NT2/D1 (cell line): ENCODE measurements around the gene RAC2.

Experiments
- SUZ12 ChIP-seq: IDR thresholded peaks from 2 replicates; pipeline ENCODE4 v1.6.1; 2011; ENCODE audit not compliant: insufficient read length, insufficient read depth; ENCODE audit errors: extremely low read depth
- YY1 ChIP-seq: IDR thresholded peaks from 2 replicates; pipeline ENCODE4 v1.6.1; 2011; ENCODE audit not compliant: insufficient read length, insufficient read depth
- ZNF274 ChIP-seq: IDR thresholded peaks from 2 replicates; pipeline ENCODE4 v1.6.1; 2011; ENCODE audit warnings: mild to moderate bottlenecking, low read depth, low read length

DNA sequence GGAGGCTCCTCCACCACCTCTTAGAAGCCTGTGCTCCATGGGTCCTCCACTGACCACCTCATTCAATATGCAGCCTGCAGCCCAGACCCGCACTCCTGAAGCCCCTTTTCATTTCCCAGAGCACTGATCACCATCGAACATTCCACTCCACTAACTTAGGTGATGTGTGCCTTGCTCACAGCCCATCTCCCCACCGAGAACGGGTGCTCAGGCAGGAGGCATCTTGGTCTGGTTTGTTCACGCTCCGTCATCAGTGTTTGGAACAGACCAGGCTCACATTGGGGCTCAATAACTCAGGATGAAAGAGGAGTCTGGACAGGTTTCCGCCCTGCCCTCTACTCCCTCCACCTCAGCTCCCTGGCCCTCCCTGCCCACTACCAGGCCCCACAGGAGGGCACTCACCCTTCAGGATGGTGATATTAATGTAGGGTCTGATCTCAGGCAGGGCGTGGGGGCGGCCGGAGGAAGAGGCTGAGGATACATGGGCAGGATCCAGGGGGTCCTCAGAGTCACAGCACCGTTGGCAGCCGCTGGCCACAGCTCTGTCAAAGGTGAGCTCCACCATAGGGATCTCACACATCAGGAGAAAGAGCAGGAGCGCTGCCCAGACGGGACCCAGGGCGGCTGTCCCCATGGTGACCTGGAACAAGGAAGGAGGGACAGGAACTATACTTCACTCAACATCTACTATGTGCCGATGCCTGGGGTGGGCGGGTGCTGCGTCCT is 59.1 kb downstream of the RAC2 start:
- TF ChIP-seq SUZ12 (no peak), YY1 (no peak), ZNF274 (no peak)
